CD14-positive monocyte (primary cell): ENCODE data around the gene BMPER. TPM values are rescaled to one million over a fixed set of nuclear protein-coding genes. Genes with fewer than 3 reads are reported as not detected.

Experiments used
- DNase-seq, 3 donors: peaks; one replicate each; pipeline ENCODE4 v3.0.0-alpha.2; 2011 to 2022
- H2AFZ ChIP-seq: 2 replicates; pipeline ENCODE4 v1.6.0; 2012; ENCODE audit warnings: mild to moderate bottlenecking, low read depth, low read length, inconsistent platforms; ENCODE audit not compliant: insufficient read depth, poor library complexity, severe bottlenecking
- H3K27ac ChIP-seq, 2 donors: 1 replicate in 1 of 2; 2 replicates in 1 of 2; pipeline ENCODE4 v1.5.1; 2012 to 2013; ENCODE audit warnings: low read length in 2 of 2, control low read depth in 1 of 2, inconsistent platforms in 1 of 2, low read depth in 1 of 2, mild to moderate bottlenecking in 1 of 2
- H3K27me3 ChIP-seq, 2 donors: one replicate each; pipeline versions ENCODE4 v1.6.0 to v1.6.1; 2011 to 2013; ENCODE audit warnings: low read length in 2 of 2; ENCODE audit not compliant: control insufficient read depth in 2 of 2, insufficient read depth in 2 of 2
- H3K36me3 ChIP-seq, 2 donors: replicated peaks in 1 of 2; 1 replicate in 1 of 2; 2 replicates in 1 of 2; pipeline versions ENCODE4 v1.5.1 to v1.6.1; 2012 to 2013; ENCODE audit warnings: low read length in 2 of 2, control low read depth in 1 of 2, inconsistent platforms in 1 of 2, mild to moderate bottlenecking in 1 of 2; ENCODE audit not compliant: insufficient read depth in 2 of 2, control insufficient read depth in 1 of 2
- H3K4me1 ChIP-seq, 2 donors: 1 replicate in 1 of 2; 2 replicates in 1 of 2; pipeline versions ENCODE4 v1.5.1 to v1.6.1; 2012 to 2013; ENCODE audit warnings: low read length in 2 of 2, control low read depth in 1 of 2, inconsistent platforms in 1 of 2, mild to moderate bottlenecking in 1 of 2, moderate library complexity in 1 of 2; ENCODE audit not compliant: insufficient read depth in 2 of 2, control insufficient read depth in 1 of 2
- H3K4me2 ChIP-seq: replicated peaks from 2 replicates; pipeline ENCODE3; 2012; ENCODE audit warnings: low read length, moderate library complexity, mild to moderate bottlenecking; ENCODE audit not compliant: poor library complexity, severe bottlenecking; ENCODE audit errors: extremely low read depth
- H3K4me3 ChIP-seq, 3 experiments: fragments of 200-600 bp in 1 of 3; sonication (generic) in 1 of 3; replicated peaks in 1 of 3; 1 replicate in 2 of 3; 2 replicates in 1 of 3; pipeline ENCODE4 v1.5.1; 2011 to 2013; ENCODE audit warnings: low read length in 3 of 3, mild to moderate bottlenecking in 3 of 3, control low read depth in 2 of 3, low read depth in 2 of 3, inconsistent platforms in 1 of 3, moderate library complexity in 1 of 3
- H3K79me2 ChIP-seq: 2 replicates; pipeline ENCODE4 v1.6.0; 2012; ENCODE audit warnings: mild to moderate bottlenecking, control low read depth, inconsistent platforms, low read length, moderate library complexity; ENCODE audit not compliant: insufficient read depth
- H3K9ac ChIP-seq: 2 replicates; pipeline ENCODE4 v1.6.0; 2017; ENCODE audit warnings: low read length, mild to moderate bottlenecking; ENCODE audit not compliant: insufficient read depth, poor library complexity, severe bottlenecking
- H3K9me3 ChIP-seq, 2 donors: replicated peaks in 1 of 2; 1 replicate in 1 of 2; 2 replicates in 1 of 2; pipeline versions ENCODE4 v1.5.1 to v1.6.1; 2012 to 2013; ENCODE audit warnings: low read length in 2 of 2, control low read depth in 1 of 2; ENCODE audit not compliant: control insufficient read depth in 1 of 2, insufficient read depth in 1 of 2
- H4K20me1 ChIP-seq: 2 replicates; pipeline ENCODE4 v1.6.0; 2012; ENCODE audit warnings: mild to moderate bottlenecking, low read length, control low read depth, moderate library complexity; ENCODE audit not compliant: insufficient read depth
- H3K27ac Mint-ChIP-seq, 7 donors: one replicate each; pipeline ENCODE4 v1.8.0; 2020; ENCODE audit warnings: mild to moderate bottlenecking in 7 of 7, mixed read lengths in 7 of 7, moderate library complexity in 6 of 7, inconsistent platforms in 2 of 7
- H3K27me3 Mint-ChIP-seq, 3 donors: one replicate each; pipeline ENCODE4 v1.8.0; 2021 to 2022; ENCODE audit warnings: low read depth in 3 of 3, mild to moderate bottlenecking in 3 of 3, mixed read lengths in 3 of 3, moderate library complexity in 3 of 3, inconsistent platforms in 1 of 3
- H3K36me3 Mint-ChIP-seq, 2 donors: one replicate each; pipeline ENCODE4 v1.8.0; 2020; ENCODE audit warnings: mixed read lengths in 2 of 2, inconsistent platforms in 1 of 2, mild to moderate bottlenecking in 1 of 2
- H3K4me1 Mint-ChIP-seq: one replicate; pipeline ENCODE4 v1.8.0; 2020; ENCODE audit warnings: mild to moderate bottlenecking, mixed read lengths
- H3K4me3 Mint-ChIP-seq, 2 donors: one replicate each; pipeline ENCODE4 v1.8.0; 2020; ENCODE audit warnings: mild to moderate bottlenecking in 2 of 2, mixed read lengths in 2 of 2, moderate library complexity in 1 of 2
- H3K9me3 Mint-ChIP-seq, 7 donors: one replicate each; pipeline ENCODE4 v1.8.0; 2020 to 2022; ENCODE audit warnings: mixed read lengths in 7 of 7, mild to moderate bottlenecking in 6 of 7, moderate library complexity in 6 of 7, inconsistent platforms in 2 of 7
- WGBS: methylation state at CpG from one replicate; pipeline ENCODE4 v1.1.5; 2013; ENCODE audit warnings: missing lambda C conversion rate; ENCODE audit not compliant: insufficient coverage; 5-methylcytosine and 5-hydroxymethylcytosine counted together
- intact Hi-C, 2 donors: fragments of 100-400 bp; cut with micrococcal nuclease; formaldehyde crosslinking; loops; one replicate each; pipeline versions ENCODE4 v1.15.0 to v1.15.1; 2023
- polyA plus RNA-seq, 3 donors: library from polyadenylated mRNA; depleted of rRNA in 1 of 3; unstranded in 2 of 3; stranded (reverse) in 1 of 3; fragments of 300-500 nt in 2 of 3; fragments of >200 nt in 1 of 3; fragmentation: Illumina TruSeq in 2 of 3; gene quantifications; 1 replicate in 2 of 3; 2 replicates in 1 of 3; pipeline ENCODE4 v1.2.3, GENCODE V29; 2012 to 2021
- TF ChIP-seq, protein P1 (sequence below): fragments of 200-600 bp; IDR thresholded peaks from one replicate; pipeline ENCODE4 v1.8.0; 2022; ENCODE audit warnings: antibody characterized with exemption, mild to moderate bottlenecking

BMPER gene
- polyA plus RNA-seq, 3 donors, result not detected

DNA sequence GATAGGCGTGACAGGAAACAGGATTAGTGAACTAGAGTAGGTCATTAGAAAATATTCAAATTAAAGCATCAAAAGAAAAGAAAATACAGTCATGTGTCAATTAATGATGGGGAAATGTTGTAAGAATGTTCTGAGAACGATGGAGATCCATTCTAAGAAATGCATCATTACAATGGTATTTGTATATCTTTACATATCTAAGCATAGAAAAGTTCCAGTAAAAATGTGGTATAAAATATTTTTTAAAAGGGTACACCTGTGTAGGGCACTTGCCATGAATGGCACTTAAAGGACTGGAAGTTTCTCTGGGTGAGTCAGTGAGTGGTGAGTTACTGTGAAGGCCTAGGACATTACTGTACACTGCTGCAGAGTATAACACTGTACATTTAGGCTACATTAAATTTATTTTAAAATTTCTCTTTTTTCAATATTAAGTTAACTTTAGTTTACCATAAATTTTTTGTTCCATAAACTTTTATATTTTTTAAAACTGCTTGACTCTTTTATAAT lies 282.5 kb downstream of the BMPER start:
- no peaks in the 10 kb centered on the region for H3K27me3 Mint-ChIP-seq
- H3K9me3 ChIP-seq, result peaks cover 13 to 21% of the 10 kb centered on the region in 2 donors
- peaks cover 0 to 23% (median 12%) of the 10 kb centered on the region in 7 donors for H3K9me3 Mint-ChIP-seq
- no peak overlapping the region for H3K4me3 ChIP-seq
- no peaks in the 10 kb centered on the region for H4K20me1 ChIP-seq
- no peak overlapping the region for H3K27ac ChIP-seq
- H3K9ac ChIP-seq, result no peak overlapping the region
- H3K4me3 Mint-ChIP-seq, result no peak overlapping the region
- no peak overlapping the region for H3K27ac Mint-ChIP-seq
- no peaks in the 10 kb centered on the region for H3K4me1 Mint-ChIP-seq
- no CpG with 5 or more reads among the region's 2 CpGs for WGBS
- H2AFZ ChIP-seq, result no peak overlapping the region
- no peaks in the 10 kb centered on the region for H3K36me3 ChIP-seq
- H3K4me1 ChIP-seq, result no peaks in the 10 kb centered on the region
- no peaks in the 10 kb centered on the region for H3K27me3 ChIP-seq
- H3K36me3 Mint-ChIP-seq, result no peaks in the 10 kb centered on the region
- TF ChIP-seq, protein P1, sequence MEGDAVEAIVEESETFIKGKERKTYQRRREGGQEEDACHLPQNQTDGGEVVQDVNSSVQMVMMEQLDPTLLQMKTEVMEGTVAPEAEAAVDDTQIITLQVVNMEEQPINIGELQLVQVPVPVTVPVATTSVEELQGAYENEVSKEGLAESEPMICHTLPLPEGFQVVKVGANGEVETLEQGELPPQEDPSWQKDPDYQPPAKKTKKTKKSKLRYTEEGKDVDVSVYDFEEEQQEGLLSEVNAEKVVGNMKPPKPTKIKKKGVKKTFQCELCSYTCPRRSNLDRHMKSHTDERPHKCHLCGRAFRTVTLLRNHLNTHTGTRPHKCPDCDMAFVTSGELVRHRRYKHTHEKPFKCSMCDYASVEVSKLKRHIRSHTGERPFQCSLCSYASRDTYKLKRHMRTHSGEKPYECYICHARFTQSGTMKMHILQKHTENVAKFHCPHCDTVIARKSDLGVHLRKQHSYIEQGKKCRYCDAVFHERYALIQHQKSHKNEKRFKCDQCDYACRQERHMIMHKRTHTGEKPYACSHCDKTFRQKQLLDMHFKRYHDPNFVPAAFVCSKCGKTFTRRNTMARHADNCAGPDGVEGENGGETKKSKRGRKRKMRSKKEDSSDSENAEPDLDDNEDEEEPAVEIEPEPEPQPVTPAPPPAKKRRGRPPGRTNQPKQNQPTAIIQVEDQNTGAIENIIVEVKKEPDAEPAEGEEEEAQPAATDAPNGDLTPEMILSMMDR, result no peak
- DNase-seq, result no peak
- H3K79me2 ChIP-seq, result no peaks in the 10 kb centered on the region
- intact Hi-C loops, result no loop called here
- H3K4me2 ChIP-seq, result no peak overlapping the region

DNA sequence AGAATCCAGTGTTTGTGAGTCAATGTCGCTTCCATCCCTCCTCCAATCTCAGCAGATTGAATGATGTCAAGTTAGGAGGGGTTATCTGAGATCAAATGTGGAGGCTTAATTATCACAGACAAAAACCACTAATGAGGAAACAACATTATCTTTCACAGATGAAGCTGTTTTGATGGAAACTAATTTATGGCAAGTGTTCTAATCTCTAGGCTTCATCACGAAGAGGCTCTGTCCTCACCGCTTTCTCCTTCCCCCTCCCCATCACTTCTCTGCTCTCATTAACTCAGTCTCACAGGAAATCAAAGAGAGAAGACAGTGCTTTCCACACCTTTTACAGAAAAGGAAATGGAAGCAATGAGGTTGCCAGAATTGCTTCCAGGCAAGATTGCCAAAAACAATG lies 283.7 kb downstream of the BMPER start:
- no peak overlapping the region for H2AFZ ChIP-seq
- no CpG with 5 or more reads among the region's 3 CpGs for WGBS
- Mint-ChIP-seq H3K4me3 (no peak overlapping the region), H3K9me3 (peaks cover 0 to 18% (median 10%) of the 10 kb centered on the region in 7 donors), H3K36me3 (no peaks in the 10 kb centered on the region), H3K27ac (no peak overlapping the region), H3K4me1 (no peaks in the 10 kb centered on the region), H3K27me3 (no peaks in the 10 kb centered on the region)
- H3K4me2 ChIP-seq, result no peak overlapping the region
- H4K20me1 ChIP-seq, result no peaks in the 10 kb centered on the region
- H3K9ac ChIP-seq, result no peak overlapping the region
- TF ChIP-seq, protein P1, result no peak
- no peak overlapping the region for H3K4me3 ChIP-seq
- no peak for DNase-seq
- intact Hi-C loops, result no loop called here
- H3K27me3 ChIP-seq, result no peaks in the 10 kb centered on the region
- H3K79me2 ChIP-seq, result no peaks in the 10 kb centered on the region
- H3K36me3 ChIP-seq, result no peaks in the 10 kb centered on the region
- H3K4me1 ChIP-seq, result no peaks in the 10 kb centered on the region
- H3K27ac ChIP-seq, result no peak overlapping the region
- peaks cover 13 to 21% of the 10 kb centered on the region in 2 donors for H3K9me3 ChIP-seq
